H9 (cell line): ENCODE measurements around the gene CYTH4. TPM values are rescaled to one million over a fixed set of nuclear protein-coding genes. Genes with fewer than 3 reads are reported as not detected.

Experiments used
- DNase-seq: peaks from one replicate; pipeline ENCODE4 v3.0.0-alpha.2; 2017
- H2AFZ ChIP-seq: one replicate; pipeline ENCODE4 v1.6.1; 2013; ENCODE audit warnings: mild to moderate bottlenecking, low read length, control low read depth, moderate library complexity
- H2AK5ac ChIP-seq: 2 replicates; pipeline ENCODE4 v1.6.1; 2013; ENCODE audit warnings: low read length, control low read depth, mixed read lengths; ENCODE audit not compliant: insufficient read length
- H2BK120ac ChIP-seq: one replicate; pipeline ENCODE4 v1.6.1; 2013; ENCODE audit warnings: low read depth, mild to moderate bottlenecking, low read length, control low read depth, inconsistent platforms; ENCODE audit not compliant: poor library complexity, severe bottlenecking
- H2BK12ac ChIP-seq: 2 replicates; pipeline ENCODE4 v1.6.1; 2013; ENCODE audit warnings: low read length, control low read depth, mixed read lengths, low read depth; ENCODE audit not compliant: insufficient read length
- H2BK15ac ChIP-seq: 2 replicates; pipeline ENCODE4 v1.6.1; 2013; ENCODE audit warnings: low read depth, low read length, control low read depth
- H2BK20ac ChIP-seq: one replicate; pipeline ENCODE4 v1.6.1; 2013; ENCODE audit warnings: low read depth, mild to moderate bottlenecking, low read length, control low read depth, inconsistent platforms; ENCODE audit not compliant: poor library complexity, severe bottlenecking
- H2BK5ac ChIP-seq: 2 replicates; pipeline ENCODE4 v1.6.1; 2013; ENCODE audit warnings: low read length, control low read depth, mixed read lengths; ENCODE audit not compliant: insufficient read length
- H3K14ac ChIP-seq: 2 replicates; pipeline ENCODE4 v1.6.1; 2013; ENCODE audit warnings: low read length, control low read depth; ENCODE audit not compliant: insufficient read depth
- H3K18ac ChIP-seq: 2 replicates; pipeline ENCODE4 v1.6.1; 2013; ENCODE audit warnings: low read depth, mild to moderate bottlenecking, mixed read lengths, low read length, control low read depth; ENCODE audit not compliant: insufficient read length
- H3K23ac ChIP-seq: 2 replicates; pipeline ENCODE4 v1.6.1; 2013; ENCODE audit warnings: low read length, control low read depth, mixed read lengths, low read depth; ENCODE audit not compliant: insufficient read length
- H3K23me2 ChIP-seq: 2 replicates; pipeline ENCODE4 v1.6.1; 2013; ENCODE audit warnings: low read depth, mild to moderate bottlenecking, mixed read lengths, low read length, control low read depth; ENCODE audit not compliant: insufficient read length, poor library complexity, severe bottlenecking
- H3K27ac ChIP-seq: 2 replicates; pipeline ENCODE4 v1.5.1; 2013; ENCODE audit warnings: low read length, control low read depth, mixed read lengths, low read depth; ENCODE audit not compliant: insufficient read length
- H3K27me3 ChIP-seq: 2 replicates; pipeline ENCODE4 v1.6.1; 2013; ENCODE audit warnings: low read length, control low read depth, inconsistent platforms; ENCODE audit not compliant: insufficient read depth
- H3K4ac ChIP-seq: 2 replicates; pipeline ENCODE4 v1.6.1; 2013; ENCODE audit warnings: low read depth, mild to moderate bottlenecking, control low read depth, inconsistent platforms, low read length, moderate library complexity
- H3K4me1 ChIP-seq: 2 replicates; pipeline ENCODE4 v1.6.1; 2013; ENCODE audit warnings: low read length, control low read depth, inconsistent platforms; ENCODE audit not compliant: insufficient read depth
- H3K4me2 ChIP-seq: 2 replicates; pipeline ENCODE4 v1.6.1; 2013; ENCODE audit warnings: low read length, control low read depth, mixed read lengths; ENCODE audit not compliant: insufficient read length, insufficient read depth
- H3K56ac ChIP-seq: 2 replicates; pipeline ENCODE4 v1.6.1; 2013; ENCODE audit warnings: low read depth, mild to moderate bottlenecking, mixed read lengths, low read length, control low read depth; ENCODE audit not compliant: insufficient read length
- H3K79me1 ChIP-seq: 2 replicates; pipeline ENCODE4 v1.6.1; 2013; ENCODE audit warnings: low read depth, mild to moderate bottlenecking, moderate library complexity, low read length, control low read depth, inconsistent platforms; ENCODE audit not compliant: insufficient read depth, poor library complexity, severe bottlenecking
- H3K79me2 ChIP-seq: 2 replicates; pipeline ENCODE4 v1.6.1; 2013; ENCODE audit warnings: low read length, control low read depth, inconsistent platforms; ENCODE audit not compliant: insufficient read depth
- H3K9ac ChIP-seq: 2 replicates; pipeline ENCODE4 v1.6.1; 2013; ENCODE audit warnings: low read length, control low read depth, mixed read lengths; ENCODE audit not compliant: insufficient read length; ENCODE audit errors: extremely low read depth
- H3K9me3 ChIP-seq: one replicate; pipeline ENCODE4 v1.6.1; 2013; ENCODE audit warnings: low read depth, low read length, inconsistent platforms; ENCODE audit not compliant: control insufficient read depth
- H3T11ph ChIP-seq: one replicate; pipeline ENCODE4 v1.6.1; 2013; ENCODE audit warnings: mild to moderate bottlenecking, low read length, control low read depth, inconsistent platforms
- H4K20me1 ChIP-seq: one replicate; pipeline ENCODE4 v1.6.1; 2013; ENCODE audit not compliant: control insufficient read depth, insufficient read length, insufficient read depth
- H4K5ac ChIP-seq: 2 replicates; pipeline ENCODE4 v1.6.1; 2013; ENCODE audit warnings: low read depth, mild to moderate bottlenecking, mixed read lengths, low read length, control low read depth; ENCODE audit not compliant: insufficient read length
- H4K8ac ChIP-seq: replicated peaks from 2 replicates; pipeline ENCODE4 v1.6.1; 2013; ENCODE audit warnings: low read length, control low read depth, mixed read lengths, low read depth; ENCODE audit not compliant: insufficient read length
- H4K91ac ChIP-seq: 2 replicates; pipeline ENCODE4 v1.6.1; 2013; ENCODE audit warnings: low read depth, mild to moderate bottlenecking, moderate library complexity, mixed read lengths, low read length, control low read depth; ENCODE audit not compliant: insufficient read length
- H3K27ac Mint-ChIP-seq, 3 experiments: 2 replicates in 2 of 3; 3 replicates in 1 of 3; pipeline ENCODE4 v1.8.0; 2020 to 2021; ENCODE audit warnings: mixed read lengths in 3 of 3, mild to moderate bottlenecking in 1 of 3, moderate library complexity in 1 of 3
- H3K27me3 Mint-ChIP-seq: 2 replicates; pipeline ENCODE4 v1.8.0; 2021; ENCODE audit warnings: low read depth, mild to moderate bottlenecking, moderate library complexity, mixed read lengths
- H3K36me3 Mint-ChIP-seq, 3 experiments: 2 replicates in 2 of 3; 3 replicates in 1 of 3; pipeline ENCODE4 v1.8.0; 2020 to 2021; ENCODE audit warnings: low read depth in 3 of 3, mixed read lengths in 3 of 3; ENCODE audit not compliant: insufficient read depth in 1 of 3
- H3K4me1 Mint-ChIP-seq, 2 experiments: 2 replicates each; pipeline ENCODE4 v1.8.0; 2020; ENCODE audit warnings: mixed read lengths in 2 of 2
- H3K4me3 Mint-ChIP-seq, 2 experiments: 2 replicates in 1 of 2; 3 replicates in 1 of 2; pipeline ENCODE4 v1.8.0; 2020 to 2021; ENCODE audit warnings: mild to moderate bottlenecking in 2 of 2, mixed read lengths in 2 of 2, moderate library complexity in 1 of 2
- H3K9me3 Mint-ChIP-seq, 2 experiments: 2 replicates in 1 of 2; 3 replicates in 1 of 2; pipeline ENCODE4 v1.8.0; 2020; ENCODE audit warnings: mild to moderate bottlenecking in 2 of 2, mixed read lengths in 2 of 2, moderate library complexity in 1 of 2
- WGBS: extraction: QIAGEN DNeasy Blood & Tissue Kit; methylation state at CpG from one replicate; pipeline ENCODE4 v1.1.7; 2013; ENCODE audit warnings: missing lambda C conversion rate, low lambda C conversion rate, mixed read lengths; ENCODE audit not compliant: insufficient read length; ENCODE audit errors: extremely low coverage; 5-methylcytosine and 5-hydroxymethylcytosine counted together
- total RNA-seq: library from RNA; stranded (reverse); gene quantifications from 2 replicates; pipeline ENCODE4 v1.2.1, GENCODE V29; 2021
- TF ChIP-seq, protein P1 (sequence below): fragments of 200-600 bp; sonication (generic); conservative IDR thresholded peaks from 3 replicates; pipeline ENCODE4 v1.8.0; 2021; ENCODE audit warnings: antibody characterized with exemption, mild to moderate bottlenecking

CYTH4 gene
- total RNA-seq, 1 experiment from 2014 or later = not detected

DNA sequence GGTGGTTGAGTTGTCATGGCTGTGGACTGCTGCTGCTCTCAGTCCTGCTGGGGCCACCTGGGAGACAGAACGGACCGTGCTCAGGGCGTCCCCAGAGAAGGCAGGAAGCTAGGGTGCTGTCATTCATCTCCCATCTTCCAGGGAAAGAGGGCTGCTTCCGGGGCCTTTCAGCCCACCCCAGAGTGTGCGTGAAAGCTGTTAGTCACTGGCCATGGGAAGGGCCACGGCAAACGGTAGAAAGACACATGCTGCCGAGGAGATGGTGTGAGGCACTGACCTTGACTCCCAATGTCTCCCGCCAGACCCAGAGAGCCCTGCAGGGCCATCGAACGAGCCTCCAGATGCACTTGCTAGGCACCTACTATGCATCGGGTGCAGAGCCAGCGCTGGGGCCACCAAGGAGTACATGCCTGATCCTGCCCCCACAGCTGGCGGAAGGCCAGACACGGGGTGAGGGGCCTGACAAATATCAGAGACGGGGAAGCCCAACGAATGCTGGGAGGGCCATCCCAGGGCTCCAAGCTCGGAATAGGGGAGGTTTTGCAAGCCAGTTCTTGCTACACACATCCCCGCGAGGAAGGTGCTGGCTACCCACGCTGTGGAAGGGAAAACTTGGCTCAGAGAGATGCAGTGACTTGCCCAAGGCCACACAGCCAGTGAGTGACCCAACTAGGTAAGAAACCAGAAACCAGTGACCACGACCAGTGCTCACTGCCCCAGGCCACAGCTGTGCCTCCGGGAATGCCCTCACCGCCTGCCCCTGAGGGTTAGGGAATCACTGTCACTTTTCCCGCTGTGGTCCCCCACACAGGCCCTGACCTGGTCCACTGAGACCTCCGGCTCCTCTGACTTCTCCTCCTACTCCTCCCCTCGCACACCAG is 48.3 kb upstream of the CYTH4 start:
- Histone ChIP-seq H4K5ac (no peak overlapping the region), H3T11ph (no peak overlapping the region), H2AK5ac (no peak overlapping the region), H3K27me3 (no peaks in the 10 kb centered on the region), H4K8ac (no peak overlapping the region), H4K20me1 (no peaks in the 10 kb centered on the region), H3K9ac (no peak overlapping the region), H2BK12ac (no peak overlapping the region), H2BK20ac (no peak overlapping the region), H3K4me1 (no peaks in the 10 kb centered on the region), H2BK15ac (no peak overlapping the region), H3K9me3 (no peaks in the 10 kb centered on the region), H2AFZ (no peak overlapping the region), H2BK120ac (no peak overlapping the region), H3K56ac (no peak overlapping the region), H3K23ac (no peak overlapping the region), H3K4ac (no peak overlapping the region), H3K18ac (no peak overlapping the region), H4K91ac (no peak overlapping the region), H3K27ac (no peak overlapping the region), H3K14ac (no peak overlapping the region), H3K4me2 (no peak overlapping the region), H2BK5ac (no peak overlapping the region), H3K79me1 (no peaks in the 10 kb centered on the region), H3K79me2 (no peaks in the 10 kb centered on the region), H3K23me2 (no peaks in the 10 kb centered on the region)
- Mint-ChIP-seq H3K36me3 (no peaks in the 10 kb centered on the region), H3K27ac (peak overlapping the region in 2 of 3 experiments; percentile 80 to 88; a peak in 3 of 7 replicates), H3K4me1 (peaks cover 10 to 27% of the 10 kb centered on the region in 2 experiments), H3K27me3 (peaks cover 13% of the 10 kb centered on the region), H3K9me3 (no peaks in the 10 kb centered on the region; a peak in 1 of 5 replicates), H3K4me3 (no peak overlapping the region)
- WGBS = no CpG with 5 or more reads among the region's 27 CpGs
- DNase-seq = no peak
- TF ChIP-seq, protein P1, sequence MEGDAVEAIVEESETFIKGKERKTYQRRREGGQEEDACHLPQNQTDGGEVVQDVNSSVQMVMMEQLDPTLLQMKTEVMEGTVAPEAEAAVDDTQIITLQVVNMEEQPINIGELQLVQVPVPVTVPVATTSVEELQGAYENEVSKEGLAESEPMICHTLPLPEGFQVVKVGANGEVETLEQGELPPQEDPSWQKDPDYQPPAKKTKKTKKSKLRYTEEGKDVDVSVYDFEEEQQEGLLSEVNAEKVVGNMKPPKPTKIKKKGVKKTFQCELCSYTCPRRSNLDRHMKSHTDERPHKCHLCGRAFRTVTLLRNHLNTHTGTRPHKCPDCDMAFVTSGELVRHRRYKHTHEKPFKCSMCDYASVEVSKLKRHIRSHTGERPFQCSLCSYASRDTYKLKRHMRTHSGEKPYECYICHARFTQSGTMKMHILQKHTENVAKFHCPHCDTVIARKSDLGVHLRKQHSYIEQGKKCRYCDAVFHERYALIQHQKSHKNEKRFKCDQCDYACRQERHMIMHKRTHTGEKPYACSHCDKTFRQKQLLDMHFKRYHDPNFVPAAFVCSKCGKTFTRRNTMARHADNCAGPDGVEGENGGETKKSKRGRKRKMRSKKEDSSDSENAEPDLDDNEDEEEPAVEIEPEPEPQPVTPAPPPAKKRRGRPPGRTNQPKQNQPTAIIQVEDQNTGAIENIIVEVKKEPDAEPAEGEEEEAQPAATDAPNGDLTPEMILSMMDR = no peak
